ENCODE results near the gene STAT5B.

DNA sequence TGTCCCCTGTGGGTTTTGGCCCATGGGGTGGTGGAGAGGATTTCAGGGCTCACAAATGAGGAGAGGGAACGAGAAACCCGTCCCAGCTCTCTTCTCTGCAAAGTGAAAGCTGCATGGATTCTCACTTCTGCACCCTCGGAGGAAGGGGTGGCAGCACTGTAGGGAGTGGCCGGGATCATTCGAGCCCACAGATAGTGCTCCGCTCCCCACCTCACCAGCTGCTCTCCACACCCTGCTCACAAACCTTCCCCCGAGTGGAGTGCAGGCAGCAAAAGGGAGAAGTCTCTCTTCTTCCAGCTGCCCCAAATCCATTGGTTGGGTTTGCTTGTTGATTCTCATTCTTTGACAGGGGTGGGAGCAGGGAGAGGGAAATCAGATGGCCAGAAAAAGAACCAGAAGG is 32.3 kb upstream of the STAT5B start:
- TF ChIP-seq RARB (CRISPR knock-in tag; IDR thresholded peaks at IDR 0.05) (no peak), ARNTL (CRISPR knock-in tag; IDR thresholded peaks at IDR 0.05; ENCODE audit: borderline replicate concordance, low read depth) (no peak), OSR1 (CRISPR knock-in tag; IDR thresholded peaks at IDR 0.05) (no peak), ZNF70 (CRISPR knock-in tag; IDR thresholded peaks at IDR 0.05) (no peak), ZNF565 (CRISPR knock-in tag; conservative IDR thresholded peaks at IDR 0.05; ENCODE audit: low read depth) (no peak), GLIS3 (CRISPR knock-in tag; IDR thresholded peaks at IDR 0.05) (no peak), ZFP30 (CRISPR knock-in tag; IDR thresholded peaks at IDR 0.05) (no peak), TOX (CRISPR knock-in tag; IDR thresholded peaks at IDR 0.05; ENCODE audit: borderline replicate concordance) (no peak), PPARA (CRISPR knock-in tag; IDR thresholded peaks at IDR 0.05; ENCODE audit: borderline replicate concordance) (no peak), ZFP3 (CRISPR knock-in tag; IDR thresholded peaks at IDR 0.05) (no peak)
- TF ChIP-seq, protein P1, sequence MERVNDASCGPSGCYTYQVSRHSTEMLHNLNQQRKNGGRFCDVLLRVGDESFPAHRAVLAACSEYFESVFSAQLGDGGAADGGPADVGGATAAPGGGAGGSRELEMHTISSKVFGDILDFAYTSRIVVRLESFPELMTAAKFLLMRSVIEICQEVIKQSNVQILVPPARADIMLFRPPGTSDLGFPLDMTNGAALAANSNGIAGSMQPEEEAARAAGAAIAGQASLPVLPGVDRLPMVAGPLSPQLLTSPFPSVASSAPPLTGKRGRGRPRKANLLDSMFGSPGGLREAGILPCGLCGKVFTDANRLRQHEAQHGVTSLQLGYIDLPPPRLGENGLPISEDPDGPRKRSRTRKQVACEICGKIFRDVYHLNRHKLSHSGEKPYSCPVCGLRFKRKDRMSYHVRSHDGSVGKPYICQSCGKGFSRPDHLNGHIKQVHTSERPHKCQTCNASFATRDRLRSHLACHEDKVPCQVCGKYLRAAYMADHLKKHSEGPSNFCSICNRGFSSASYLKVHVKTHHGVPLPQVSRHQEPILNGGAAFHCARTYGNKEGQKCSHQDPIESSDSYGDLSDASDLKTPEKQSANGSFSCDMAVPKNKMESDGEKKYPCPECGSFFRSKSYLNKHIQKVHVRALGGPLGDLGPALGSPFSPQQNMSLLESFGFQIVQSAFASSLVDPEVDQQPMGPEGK (CRISPR knock-in tag; IDR thresholded peaks at IDR 0.05; ENCODE audit: borderline replicate concordance) = no peak
- TF ChIP-seq, protein P2, sequence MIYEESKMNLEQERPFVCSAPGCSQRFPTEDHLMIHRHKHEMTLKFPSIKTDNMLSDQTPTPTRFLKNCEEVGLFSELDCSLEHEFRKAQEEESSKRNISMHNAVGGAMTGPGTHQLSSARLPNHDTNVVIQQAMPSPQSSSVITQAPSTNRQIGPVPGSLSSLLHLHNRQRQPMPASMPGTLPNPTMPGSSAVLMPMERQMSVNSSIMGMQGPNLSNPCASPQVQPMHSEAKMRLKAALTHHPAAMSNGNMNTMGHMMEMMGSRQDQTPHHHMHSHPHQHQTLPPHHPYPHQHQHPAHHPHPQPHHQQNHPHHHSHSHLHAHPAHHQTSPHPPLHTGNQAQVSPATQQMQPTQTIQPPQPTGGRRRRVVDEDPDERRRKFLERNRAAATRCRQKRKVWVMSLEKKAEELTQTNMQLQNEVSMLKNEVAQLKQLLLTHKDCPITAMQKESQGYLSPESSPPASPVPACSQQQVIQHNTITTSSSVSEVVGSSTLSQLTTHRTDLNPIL (CRISPR knock-in tag; IDR thresholded peaks at IDR 0.05; ENCODE audit: low read depth) = no peak
- TF ChIP-seq, protein P3, sequence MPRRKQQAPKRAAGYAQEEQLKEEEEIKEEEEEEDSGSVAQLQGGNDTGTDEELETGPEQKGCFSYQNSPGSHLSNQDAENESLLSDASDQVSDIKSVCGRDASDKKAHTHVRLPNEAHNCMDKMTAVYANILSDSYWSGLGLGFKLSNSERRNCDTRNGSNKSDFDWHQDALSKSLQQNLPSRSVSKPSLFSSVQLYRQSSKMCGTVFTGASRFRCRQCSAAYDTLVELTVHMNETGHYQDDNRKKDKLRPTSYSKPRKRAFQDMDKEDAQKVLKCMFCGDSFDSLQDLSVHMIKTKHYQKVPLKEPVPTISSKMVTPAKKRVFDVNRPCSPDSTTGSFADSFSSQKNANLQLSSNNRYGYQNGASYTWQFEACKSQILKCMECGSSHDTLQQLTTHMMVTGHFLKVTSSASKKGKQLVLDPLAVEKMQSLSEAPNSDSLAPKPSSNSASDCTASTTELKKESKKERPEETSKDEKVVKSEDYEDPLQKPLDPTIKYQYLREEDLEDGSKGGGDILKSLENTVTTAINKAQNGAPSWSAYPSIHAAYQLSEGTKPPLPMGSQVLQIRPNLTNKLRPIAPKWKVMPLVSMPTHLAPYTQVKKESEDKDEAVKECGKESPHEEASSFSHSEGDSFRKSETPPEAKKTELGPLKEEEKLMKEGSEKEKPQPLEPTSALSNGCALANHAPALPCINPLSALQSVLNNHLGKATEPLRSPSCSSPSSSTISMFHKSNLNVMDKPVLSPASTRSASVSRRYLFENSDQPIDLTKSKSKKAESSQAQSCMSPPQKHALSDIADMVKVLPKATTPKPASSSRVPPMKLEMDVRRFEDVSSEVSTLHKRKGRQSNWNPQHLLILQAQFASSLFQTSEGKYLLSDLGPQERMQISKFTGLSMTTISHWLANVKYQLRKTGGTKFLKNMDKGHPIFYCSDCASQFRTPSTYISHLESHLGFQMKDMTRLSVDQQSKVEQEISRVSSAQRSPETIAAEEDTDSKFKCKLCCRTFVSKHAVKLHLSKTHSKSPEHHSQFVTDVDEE (CRISPR knock-in tag; IDR thresholded peaks at IDR 0.05) = no peak
- TF ChIP-seq, protein P4, sequence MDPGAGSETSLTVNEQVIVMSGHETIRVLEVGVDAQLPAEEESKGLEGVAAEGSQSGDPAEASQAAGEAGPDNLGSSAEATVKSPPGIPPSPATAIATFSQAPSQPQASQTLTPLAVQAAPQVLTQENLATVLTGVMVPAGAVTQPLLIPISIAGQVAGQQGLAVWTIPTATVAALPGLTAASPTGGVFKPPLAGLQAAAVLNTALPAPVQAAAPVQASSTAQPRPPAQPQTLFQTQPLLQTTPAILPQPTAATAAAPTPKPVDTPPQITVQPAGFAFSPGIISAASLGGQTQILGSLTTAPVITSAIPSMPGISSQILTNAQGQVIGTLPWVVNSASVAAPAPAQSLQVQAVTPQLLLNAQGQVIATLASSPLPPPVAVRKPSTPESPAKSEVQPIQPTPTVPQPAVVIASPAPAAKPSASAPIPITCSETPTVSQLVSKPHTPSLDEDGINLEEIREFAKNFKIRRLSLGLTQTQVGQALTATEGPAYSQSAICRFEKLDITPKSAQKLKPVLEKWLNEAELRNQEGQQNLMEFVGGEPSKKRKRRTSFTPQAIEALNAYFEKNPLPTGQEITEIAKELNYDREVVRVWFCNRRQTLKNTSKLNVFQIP (CRISPR knock-in tag; IDR thresholded peaks at IDR 0.05; ENCODE audit: borderline replicate concordance, low read depth) = no peak

Measured in SK-N-SH treated with all-trans-retinoic acid at 6 μM for 48 hours (cell line).